ENCODE results near the gene PPP1R16B. TPM values are rescaled to one million over a fixed set of nuclear protein-coding genes. Genes with fewer than 3 reads are reported as not detected.
"Not testable (repeated sequence)": the region's sequence is repeated elsewhere in the genome, so short reads cannot be mapped to it uniquely, and the experiment has no call there.

The PPP1R16B gene
- total RNA-seq, 2 donors from 2014 or later = 74.6 to 119 TPM

DNA sequence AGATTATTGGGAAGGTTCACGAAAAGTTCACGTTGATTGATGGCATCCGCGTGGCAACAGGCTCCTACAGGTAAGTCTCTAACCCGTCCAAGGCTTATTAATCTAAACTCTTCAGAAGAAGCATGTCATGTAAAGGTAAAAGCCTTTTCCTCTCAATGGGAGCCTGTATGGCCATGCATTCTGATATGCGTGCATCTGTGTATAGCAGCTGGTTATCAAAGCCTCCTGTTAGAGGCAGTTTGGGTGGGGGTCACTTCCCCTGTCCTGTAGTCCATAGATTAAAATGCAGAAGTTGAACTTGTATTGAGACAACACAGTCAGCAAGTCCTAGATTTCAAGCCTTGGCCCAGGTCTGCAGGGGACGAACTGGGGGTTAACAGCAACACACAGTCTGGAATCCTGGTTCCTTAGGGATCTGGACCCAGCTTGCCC lies 142.4 kb downstream of the PPP1R16B start:
- no peaks in the 10 kb centered on the region for H3K9me3 Mint-ChIP-seq
- no peak for DNase-seq (ENCODE audit: low spot score)
- H3K27me3 Mint-ChIP-seq = no peaks in the 10 kb centered on the region
- H3K27ac Mint-ChIP-seq = no peak overlapping the region
- no peaks in the 10 kb centered on the region for H3K4me1 Mint-ChIP-seq (ENCODE audit: low read depth in 2 of 2)
- ATAC-seq = no peak
- H3K36me3 Mint-ChIP-seq = peaks cover 10% of the 10 kb centered on the region
- H3K4me3 Mint-ChIP-seq = no peak overlapping the region

DNA sequence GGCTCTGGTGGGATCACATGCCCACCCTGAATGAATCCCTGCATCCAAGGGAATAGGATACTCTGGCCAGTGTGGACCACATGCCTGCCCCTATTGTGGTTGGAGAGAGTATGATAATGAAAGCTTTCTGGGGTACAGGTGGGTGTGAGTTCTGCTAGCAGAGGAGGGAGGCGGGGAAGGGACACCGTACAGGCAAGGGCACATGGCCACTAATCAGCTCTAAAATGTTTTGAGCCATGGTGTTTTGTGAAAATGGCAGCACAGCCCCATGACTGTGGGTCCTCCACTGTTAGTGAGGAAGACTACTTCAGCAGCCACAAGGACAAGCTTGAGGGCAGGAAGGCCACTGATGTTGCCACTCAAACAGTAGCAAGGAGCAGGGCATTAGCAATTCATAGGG lies 144.8 kb downstream of the PPP1R16B start:
- Mint-ChIP-seq H3K27ac (no peak overlapping the region), H3K36me3 (peaks cover 15% of the 10 kb centered on the region), H3K9me3 (no peaks in the 10 kb centered on the region)

DNA sequence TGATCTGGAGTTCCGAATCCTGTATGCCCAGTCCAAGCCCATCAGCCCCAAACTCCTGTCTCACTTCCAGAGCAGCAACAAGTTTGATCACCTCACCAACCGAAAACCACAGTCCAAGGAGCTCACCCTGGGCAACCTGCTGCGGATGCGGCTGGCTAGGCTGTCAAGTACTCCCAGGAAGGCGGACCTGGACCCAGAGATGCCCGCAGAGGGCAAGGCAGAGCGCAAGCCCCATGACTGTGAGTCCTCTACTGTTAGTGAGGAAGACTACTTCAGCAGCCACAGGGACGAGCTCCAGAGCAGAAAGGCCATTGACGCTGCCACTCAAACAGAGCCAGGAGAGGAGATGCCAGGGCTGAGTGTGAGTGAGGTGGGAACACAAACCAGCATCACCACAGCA lies 146.1 kb downstream of the PPP1R16B start:
- ATAC-seq = no peak
- no peak overlapping the region for H3K27ac Mint-ChIP-seq
- H3K4me3 Mint-ChIP-seq = no peak overlapping the region
- H3K4me1 Mint-ChIP-seq (ENCODE audit: low read depth in 2 of 2) = no peaks in the 10 kb centered on the region
- no peak for DNase-seq (ENCODE audit: low spot score)
- peaks cover 12% of the 10 kb centered on the region for H3K36me3 Mint-ChIP-seq
- H3K9me3 Mint-ChIP-seq = no peaks in the 10 kb centered on the region
- H3K27me3 Mint-ChIP-seq = no peaks in the 10 kb centered on the region

More for the DNA sequence above, 144.8 kb downstream of the PPP1R16B start:
- H3K4me1 Mint-ChIP-seq (ENCODE audit: low read depth in 2 of 2) = no peaks in the 10 kb centered on the region
- DNase-seq (ENCODE audit: low spot score) (no peak), ATAC-seq (no peak)
- H3K27me3 Mint-ChIP-seq = no peaks in the 10 kb centered on the region
- no peak overlapping the region for H3K4me3 Mint-ChIP-seq

DNA sequence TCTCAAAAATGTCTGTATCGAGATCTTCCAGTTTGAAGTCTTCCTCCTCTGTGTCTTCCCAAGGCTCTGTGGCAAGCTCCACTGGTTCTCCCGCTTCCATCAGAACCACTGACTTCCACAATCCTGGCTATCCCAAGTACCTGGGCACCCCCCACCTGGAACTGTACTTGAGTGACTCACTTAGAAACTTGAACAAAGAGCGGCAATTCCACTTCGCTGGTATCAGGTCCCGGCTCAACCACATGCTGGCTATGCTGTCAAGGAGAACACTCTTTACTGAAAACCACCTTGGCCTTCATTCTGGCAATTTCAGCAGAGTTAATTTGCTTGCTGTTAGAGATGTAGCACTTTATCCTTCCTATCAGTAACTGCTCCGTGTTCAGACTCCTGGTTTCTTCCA lies 146.7 kb downstream of the PPP1R16B start:
- no peaks in the 10 kb centered on the region for H3K27me3 Mint-ChIP-seq
- no peaks in the 10 kb centered on the region for H3K9me3 Mint-ChIP-seq
- peaks cover 10% of the 10 kb centered on the region for H3K36me3 Mint-ChIP-seq
- no peak overlapping the region for H3K4me3 Mint-ChIP-seq
- H3K27ac Mint-ChIP-seq = no peak overlapping the region
- DNase-seq (ENCODE audit: low spot score) (no peak), ATAC-seq (no peak)
- H3K4me1 Mint-ChIP-seq (ENCODE audit: low read depth in 2 of 2) = no peaks in the 10 kb centered on the region

DNA sequence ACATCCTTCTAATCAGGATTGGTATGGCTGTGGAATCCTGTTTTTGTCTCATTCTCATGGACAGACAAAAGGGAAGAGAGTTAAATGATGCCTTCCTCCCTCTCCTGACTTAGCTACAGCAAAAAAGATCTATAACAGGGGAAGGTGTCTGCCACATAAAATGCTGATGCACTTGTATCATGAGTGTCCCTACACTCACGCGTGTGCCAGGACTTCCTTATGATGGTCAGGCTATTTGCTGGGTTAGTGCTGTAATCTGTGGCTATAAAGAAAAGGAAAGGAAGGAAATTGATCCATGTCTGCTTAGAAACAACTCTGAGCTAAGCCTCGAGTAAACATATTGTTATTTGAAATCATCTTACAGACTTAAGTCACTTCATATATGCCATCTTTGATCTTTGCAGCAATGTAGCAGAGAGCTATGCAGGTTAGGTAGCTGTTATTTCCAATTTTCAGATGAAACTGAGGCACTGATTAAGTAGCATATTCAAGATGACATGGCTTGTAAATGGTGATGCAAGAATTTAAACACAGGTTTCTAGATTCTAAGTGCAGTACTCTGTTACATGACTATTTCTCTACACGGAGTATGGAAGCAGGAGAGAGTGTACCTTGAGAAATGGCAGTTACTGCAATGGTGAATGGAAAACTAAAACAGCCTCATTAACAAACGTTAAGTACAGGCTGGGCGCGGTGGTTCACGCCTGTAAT lies 148.3 kb downstream of the PPP1R16B start:
- no peaks in the 10 kb centered on the region for H3K9me3 Mint-ChIP-seq
- no peak for ATAC-seq
- H3K4me3 Mint-ChIP-seq = no peak overlapping the region
- peaks cover 10% of the 10 kb centered on the region for H3K36me3 Mint-ChIP-seq
- H3K27me3 Mint-ChIP-seq = no peaks in the 10 kb centered on the region
- no peak overlapping the region for H3K27ac Mint-ChIP-seq
- DNase-seq (ENCODE audit: low spot score) = no peak
- no peaks in the 10 kb centered on the region for H3K4me1 Mint-ChIP-seq (ENCODE audit: low read depth in 2 of 2)

DNA sequence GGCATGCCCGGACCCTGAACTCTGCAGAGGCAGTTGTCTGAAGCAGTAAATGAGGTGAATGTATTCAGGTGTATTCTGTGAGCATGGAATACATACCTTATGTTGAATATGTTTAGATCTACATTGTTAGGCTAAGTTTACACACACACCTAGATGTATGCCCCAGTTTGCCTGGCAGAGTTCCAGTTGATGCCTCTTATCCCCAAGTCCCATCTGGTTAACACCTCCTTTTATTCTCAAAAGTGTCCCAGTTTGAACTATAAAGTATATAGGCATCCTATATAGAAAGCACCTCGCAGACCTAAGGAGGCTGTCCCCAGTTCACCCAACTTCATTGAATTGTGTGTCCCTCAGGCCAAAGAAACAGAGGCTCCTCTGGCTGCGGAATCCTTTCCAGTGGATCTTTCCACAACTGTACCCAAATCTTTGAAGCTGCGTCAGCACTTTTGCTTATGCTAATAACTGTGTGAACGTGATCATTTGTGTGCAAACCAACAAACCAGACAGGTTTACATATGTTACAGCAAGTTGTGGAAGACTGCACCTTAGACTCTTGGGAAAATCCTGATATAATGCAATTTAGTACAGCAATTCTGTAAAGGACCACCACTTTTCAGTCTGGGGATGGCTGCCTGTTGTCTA lies 151.9 kb downstream of the PPP1R16B start:
- ATAC-seq (no peak), DNase-seq (ENCODE audit: low spot score) (no peak)
- no peak overlapping the region for H3K27ac Mint-ChIP-seq
- H3K36me3 Mint-ChIP-seq = peaks cover 8% of the 10 kb centered on the region
- H3K4me3 Mint-ChIP-seq = no peak overlapping the region
- H3K27me3 Mint-ChIP-seq = no peaks in the 10 kb centered on the region
- H3K9me3 Mint-ChIP-seq = no peaks in the 10 kb centered on the region
- peaks cover 9 to 11% of the 10 kb centered on the region in 2 donors for H3K4me1 Mint-ChIP-seq (ENCODE audit: low read depth in 2 of 2)

DNA sequence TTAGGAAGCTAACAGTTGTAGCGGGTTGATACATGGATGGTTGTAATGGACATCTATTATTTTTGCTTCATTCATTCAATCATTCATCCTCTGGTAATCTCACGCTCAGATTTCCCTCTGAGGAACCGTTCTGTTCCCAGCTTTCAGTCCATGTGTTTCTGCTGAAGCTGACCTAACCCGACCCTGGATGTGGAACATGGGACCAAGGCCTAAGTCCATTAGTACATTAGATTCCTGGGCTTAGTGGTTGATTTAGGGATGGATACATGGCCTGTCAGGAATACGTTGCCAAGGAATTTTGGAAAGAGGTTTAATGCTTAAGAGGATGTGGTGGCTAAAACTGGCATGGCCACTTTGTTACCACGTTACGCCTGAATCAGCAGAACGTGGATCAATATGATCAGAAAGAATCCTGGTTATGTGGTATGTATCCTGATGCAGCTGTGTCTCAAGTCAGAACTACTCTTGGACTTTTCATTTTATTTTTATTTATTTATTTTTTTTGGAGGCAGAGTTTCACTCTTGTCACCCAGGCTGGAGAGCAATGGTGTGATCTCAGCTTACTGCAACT lies 152.5 kb downstream of the PPP1R16B start:
- DNase-seq (ENCODE audit: low spot score) (no peak), ATAC-seq (no peak)
- peaks cover 5% of the 10 kb centered on the region for H3K36me3 Mint-ChIP-seq
- no peak overlapping the region for H3K27ac Mint-ChIP-seq
- H3K27me3 Mint-ChIP-seq = no peaks in the 10 kb centered on the region
- H3K4me1 Mint-ChIP-seq (ENCODE audit: low read depth in 2 of 2) = peaks cover 14 to 16% of the 10 kb centered on the region in 2 donors
- H3K4me3 Mint-ChIP-seq = no peak overlapping the region
- H3K9me3 Mint-ChIP-seq = no peaks in the 10 kb centered on the region

DNA sequence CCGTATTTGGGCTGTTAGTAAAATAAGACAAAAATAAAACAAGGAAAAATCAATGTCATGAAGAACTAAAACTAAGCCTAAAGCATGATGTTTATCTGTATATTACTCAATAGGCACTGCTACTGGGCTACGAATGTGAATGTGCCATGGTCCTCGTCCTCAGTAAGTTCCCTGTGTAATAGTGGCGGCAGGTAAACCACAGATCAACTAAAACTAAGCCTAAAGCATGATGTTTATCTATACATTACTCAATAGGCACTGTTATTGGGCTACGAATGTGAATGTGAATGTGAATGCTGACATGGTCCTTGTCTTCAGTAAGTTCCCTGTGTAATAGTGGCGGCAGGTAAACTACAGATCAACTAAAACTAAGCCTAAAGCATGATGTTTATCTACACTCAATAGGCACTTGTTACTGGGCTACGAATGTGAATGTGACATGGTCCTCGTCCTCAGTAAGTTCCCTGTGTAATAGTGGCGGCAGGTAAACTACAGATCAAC lies 154.7 kb downstream of the PPP1R16B start:
- H3K36me3 Mint-ChIP-seq; H3K4me3 Mint-ChIP-seq; H3K27ac Mint-ChIP-seq; DNase-seq (ENCODE audit: low spot score); H3K27me3 Mint-ChIP-seq; H3K9me3 Mint-ChIP-seq; ATAC-seq: not testable (repeated sequence)
- peaks cover 20 to 26% of the 10 kb centered on the region in 2 donors for H3K4me1 Mint-ChIP-seq (ENCODE audit: low read depth in 2 of 2)

DNA sequence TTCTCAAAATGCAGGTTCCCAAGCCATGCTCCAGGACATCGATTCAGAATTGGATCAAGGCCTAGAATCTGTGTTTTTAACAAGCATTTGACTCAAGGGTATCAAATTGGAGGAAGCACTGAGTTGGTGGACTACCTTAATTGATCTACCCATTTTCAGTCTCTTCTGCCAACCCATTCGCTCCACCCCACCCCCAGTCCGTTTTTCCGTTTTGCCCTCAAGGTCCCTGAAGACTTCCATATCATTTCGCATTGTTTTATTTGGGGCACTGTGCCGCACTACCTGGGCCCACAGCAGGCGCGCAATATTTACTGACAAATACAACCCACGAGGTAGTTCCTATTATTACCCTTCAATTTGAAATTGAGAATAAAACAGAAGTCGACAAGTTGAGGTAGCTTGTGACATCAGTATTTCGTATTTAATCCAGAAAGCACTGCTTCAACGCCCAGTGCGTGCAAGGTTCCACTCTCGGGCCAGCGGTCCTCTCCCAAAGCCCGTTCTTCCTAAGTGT lies 156.1 kb downstream of the PPP1R16B start:
- no peaks in the 10 kb centered on the region for H3K9me3 Mint-ChIP-seq
- ATAC-seq = no peak
- H3K27me3 Mint-ChIP-seq = no peaks in the 10 kb centered on the region
- H3K4me3 Mint-ChIP-seq = peak overlapping the region; percentile 95
- peak overlapping the region; percentile 90 to 99 for H3K27ac Mint-ChIP-seq
- no peak for DNase-seq (ENCODE audit: low spot score)
- H3K4me1 Mint-ChIP-seq (ENCODE audit: low read depth in 2 of 2) = peaks cover 20 to 26% of the 10 kb centered on the region in 2 donors
- H3K36me3 Mint-ChIP-seq = no peaks in the 10 kb centered on the region

DNA sequence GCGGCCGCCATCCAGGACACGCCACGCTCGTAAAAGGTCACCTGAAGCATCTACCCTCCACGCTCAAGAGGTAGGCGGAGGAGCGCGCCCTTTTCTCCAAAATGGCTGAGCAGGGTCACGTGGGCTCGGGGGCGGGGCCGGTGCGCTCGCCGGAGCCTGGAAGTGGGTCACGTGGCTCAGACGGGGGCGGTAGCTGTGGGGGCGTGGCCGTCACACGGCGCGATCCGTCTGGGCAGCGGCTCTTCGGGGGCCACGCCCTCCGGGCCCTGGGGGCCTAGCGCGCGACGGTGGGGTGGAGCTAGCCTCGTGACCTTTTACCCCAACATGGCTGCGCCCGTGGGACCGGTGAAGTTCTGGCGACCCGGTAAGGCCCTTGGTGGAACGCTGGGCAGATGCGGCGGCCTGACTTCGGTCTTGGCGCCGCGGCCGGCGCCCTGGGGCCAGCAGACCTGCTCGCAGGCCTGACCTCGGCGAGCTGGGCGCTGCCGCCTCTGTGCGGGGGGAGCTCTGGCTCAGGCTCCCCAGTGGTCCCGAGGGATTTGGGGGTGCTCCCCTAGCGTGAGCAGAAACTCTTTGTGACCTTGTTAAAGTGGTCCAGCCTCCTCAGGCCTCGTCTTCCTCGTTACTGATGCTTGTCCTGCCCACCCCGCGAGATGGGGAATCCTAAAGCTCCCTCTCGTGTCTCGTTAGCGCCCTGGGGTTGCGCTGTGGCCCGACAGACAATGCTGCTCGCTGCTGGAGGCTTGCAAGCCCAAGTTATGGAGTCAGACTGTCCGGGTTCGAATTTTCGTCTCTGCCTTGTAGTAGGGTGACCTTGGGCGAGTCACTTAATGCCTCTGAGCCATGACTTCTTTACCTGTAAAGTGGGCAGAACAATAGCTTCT lies 156.8 kb downstream of the PPP1R16B start, which contains the start of gene DHX35:
DHX35 (plus strand) TSS at position 301 of the 884 bp plus-strand sequence; CDS start at position 325, 24 bp downstream.
- H3K4me3 Mint-ChIP-seq = peak within 1 kb of the TSS; percentile 95
- H3K36me3 Mint-ChIP-seq = no peaks in the 10 kb centered on the region
- H3K4me1 Mint-ChIP-seq (ENCODE audit: low read depth in 2 of 2) = peaks cover 20 to 26% of the 10 kb centered on the region in 2 donors
- H3K27ac Mint-ChIP-seq = peak within 1 kb of the TSS; percentile 90 to 99
- no peaks in the 10 kb centered on the region for H3K9me3 Mint-ChIP-seq
- peak; percentile 99 for DNase-seq (ENCODE audit: low spot score)
- peak; percentile 100 for ATAC-seq
- H3K27me3 Mint-ChIP-seq = no peaks in the 10 kb centered on the region

DNA sequence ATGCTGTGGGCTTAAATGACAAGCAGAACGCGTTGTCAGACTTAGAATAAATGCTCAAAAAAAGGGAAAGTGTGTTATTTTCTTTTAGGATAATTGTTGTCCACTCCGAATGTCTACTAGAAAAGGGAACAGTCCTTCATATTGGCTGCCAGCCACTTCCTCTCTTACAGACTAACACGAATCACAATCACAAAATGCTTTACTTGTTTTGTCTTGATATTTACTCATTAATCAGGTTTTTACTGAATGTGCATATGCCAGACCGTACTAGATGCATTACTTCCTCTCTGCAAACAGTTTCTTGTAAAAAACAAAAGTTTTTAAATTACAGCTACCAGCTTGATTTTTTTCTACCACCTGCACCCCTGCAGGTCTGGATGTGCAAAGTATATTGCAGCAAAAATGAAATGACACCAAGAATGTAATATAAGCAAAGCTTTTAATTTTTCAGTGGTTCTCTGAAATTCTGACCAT lies 157.5 kb downstream of the PPP1R16B start:
- peaks cover 20 to 26% of the 10 kb centered on the region in 2 donors for H3K4me1 Mint-ChIP-seq (ENCODE audit: low read depth in 2 of 2)
- no peak for ATAC-seq
- H3K36me3 Mint-ChIP-seq = no peaks in the 10 kb centered on the region
- peak overlapping the region; percentile 90 to 99 for H3K27ac Mint-ChIP-seq
- no peaks in the 10 kb centered on the region for H3K27me3 Mint-ChIP-seq
- peak overlapping the region; percentile 95 for H3K4me3 Mint-ChIP-seq
- H3K9me3 Mint-ChIP-seq = no peaks in the 10 kb centered on the region
- no peak for DNase-seq (ENCODE audit: low spot score)

DNA sequence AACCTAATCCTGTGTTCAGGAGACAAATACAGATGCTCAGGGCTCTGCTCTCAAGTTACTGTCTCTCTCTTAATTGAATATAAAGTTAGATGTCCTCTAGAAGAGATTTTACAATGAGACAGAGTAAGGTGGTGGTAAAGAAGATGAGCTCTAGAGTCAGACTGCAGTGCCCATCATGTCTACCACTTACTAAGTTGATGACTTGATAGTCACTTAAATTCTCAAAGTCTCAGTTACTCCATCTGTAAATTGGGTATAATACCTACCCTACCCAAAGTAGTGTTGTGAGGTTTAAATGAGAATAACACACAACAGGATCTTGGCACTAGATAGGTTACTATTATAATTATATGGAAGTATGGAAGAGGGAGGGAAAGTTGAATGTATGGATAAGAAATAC lies 158.2 kb downstream of the PPP1R16B start:
- Mint-ChIP-seq H3K4me3 (no peak overlapping the region), H3K27ac (no peak overlapping the region), H3K27me3 (no peaks in the 10 kb centered on the region), H3K36me3 (no peaks in the 10 kb centered on the region), H3K9me3 (no peaks in the 10 kb centered on the region), H3K4me1 (ENCODE audit: low read depth in 2 of 2) (peaks cover 20 to 26% of the 10 kb centered on the region in 2 donors)
- ATAC-seq = no peak
- no peak for DNase-seq (ENCODE audit: low spot score)

DNA sequence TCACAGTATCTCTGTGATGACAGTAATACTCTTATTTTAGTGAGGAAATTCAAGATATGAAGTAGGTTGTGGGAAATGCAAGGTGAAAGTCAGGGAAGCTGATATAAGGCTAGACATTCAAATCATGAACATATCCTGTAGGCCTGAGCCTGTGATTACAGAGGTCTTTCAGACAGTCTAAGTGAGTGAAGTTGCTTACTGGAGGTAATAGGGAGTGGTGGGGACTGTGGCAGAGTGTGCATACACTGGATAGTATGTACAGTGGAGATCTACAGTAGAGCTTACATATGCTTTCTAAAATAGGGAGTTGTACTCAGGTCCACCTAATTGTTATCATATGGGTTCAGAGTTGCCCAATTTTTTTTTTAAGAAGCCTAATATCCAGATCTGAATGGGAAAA lies 159.8 kb downstream of the PPP1R16B start:
- no peak for DNase-seq (ENCODE audit: low spot score)
- ATAC-seq = no peak
- H3K4me1 Mint-ChIP-seq (ENCODE audit: low read depth in 2 of 2) = peaks cover 20 to 26% of the 10 kb centered on the region in 2 donors
- peaks cover 4% of the 10 kb centered on the region for H3K36me3 Mint-ChIP-seq
- H3K4me3 Mint-ChIP-seq = no peak overlapping the region
- H3K27ac Mint-ChIP-seq = no peak overlapping the region
- H3K27me3 Mint-ChIP-seq = no peaks in the 10 kb centered on the region
- H3K9me3 Mint-ChIP-seq = no peaks in the 10 kb centered on the region

All from natural killer cell treated with Interleukin-12 subunit alpha and Interleukin-12 subunit beta and Interleukin-15 and Interleukin-18, amount 100 ng/mL, for 72 hours (primary cell).